Rectal smooth muscle tissue (tissue), 1 donor: ENCODE measurements around the gene RNPS1.
"Not testable (repeated sequence)": the region's sequence is repeated elsewhere in the genome, so short reads cannot be mapped to it uniquely, and the experiment has no call there.

Experiments used
- H3K27ac ChIP-seq: one replicate; pipeline ENCODE4 v1.7.0; 2013; ENCODE audit warnings: low read depth, low read length, inconsistent platforms
- H3K27me3 ChIP-seq: one replicate; pipeline ENCODE4 v1.7.0; 2013; ENCODE audit warnings: low read length; ENCODE audit not compliant: control insufficient read depth, insufficient read depth
- H3K36me3 ChIP-seq: one replicate; pipeline ENCODE4 v1.7.0; 2013; ENCODE audit warnings: low read length; ENCODE audit not compliant: control insufficient read depth, insufficient read depth
- H3K4me1 ChIP-seq: one replicate; pipeline ENCODE4 v1.7.0; 2013; ENCODE audit warnings: low read length; ENCODE audit not compliant: control insufficient read depth, insufficient read depth
- H3K4me3 ChIP-seq: one replicate; pipeline ENCODE4 v1.7.0; 2013; ENCODE audit warnings: low read length
- H3K9ac ChIP-seq: one replicate; pipeline ENCODE4 v1.7.0; 2013; ENCODE audit warnings: low read length

The RNPS1 gene

GRCh38 chr16:2263026-2263425 is 4.9 kb downstream of the RNPS1 start:
- H3K9ac ChIP-seq, H3K27ac ChIP-seq, H3K4me1 ChIP-seq, H3K27me3 ChIP-seq, H3K4me3 ChIP-seq: not testable (repeated sequence)
- peaks cover 18% of the 10 kb centered on the region for H3K36me3 ChIP-seq

GRCh38 chr16:2260250-2260649 is 7.7 kb downstream of the RNPS1 start:
- Histone ChIP-seq H3K36me3 (peaks cover 34% of the 10 kb centered on the region), H3K4me1 (no peaks in the 10 kb centered on the region), H3K9ac (no peak overlapping the region), H3K27ac (no peak overlapping the region), H3K4me3 (no peak overlapping the region), H3K27me3 (no peaks in the 10 kb centered on the region)

GRCh38 chr16:2258530-2258929 is 9.4 kb downstream of the RNPS1 start:
- not testable (repeated sequence) for H3K9ac ChIP-seq, H3K4me1 ChIP-seq, H3K4me3 ChIP-seq, H3K27me3 ChIP-seq, H3K27ac ChIP-seq
- peaks cover 36% of the 10 kb centered on the region for H3K36me3 ChIP-seq

GRCh38 chr16:2257726-2258125 is 10.2 kb downstream of the RNPS1 start:
- Histone ChIP-seq H3K36me3 (peaks cover 32% of the 10 kb centered on the region), H3K27me3 (no peaks in the 10 kb centered on the region), H3K4me3 (no peak overlapping the region), H3K27ac (no peak overlapping the region), H3K4me1 (no peaks in the 10 kb centered on the region), H3K9ac (no peak overlapping the region)

- H3K27me3 ChIP-seq: no peaks in the 10 kb centered on the region
- H3K27ac ChIP-seq: no peak overlapping the region
- H3K4me3 ChIP-seq: no peak overlapping the region
- H3K36me3 ChIP-seq: peaks cover 29% of the 10 kb centered on the region
- peaks cover 6% of the 10 kb centered on the region for H3K4me1 ChIP-seq
- no peak overlapping the region for H3K9ac ChIP-seq
These were observed 11.3 kb downstream of the RNPS1 start for GRCh38 chr16:2256531-2257140.

GRCh38 chr16:2253293-2253692 is 14.6 kb downstream of the RNPS1 start:
- H3K27ac ChIP-seq: no peak overlapping the region
- H3K9ac ChIP-seq: no peak overlapping the region
- no peak overlapping the region for H3K4me3 ChIP-seq
- no peaks in the 10 kb centered on the region for H3K27me3 ChIP-seq
- peaks cover 23% of the 10 kb centered on the region for H3K36me3 ChIP-seq
- peaks cover 10% of the 10 kb centered on the region for H3K4me1 ChIP-seq

- Histone ChIP-seq H3K36me3 (peaks cover 21% of the 10 kb centered on the region), H3K4me1 (peaks cover 10% of the 10 kb centered on the region), H3K4me3 (no peak overlapping the region), H3K27me3 (no peaks in the 10 kb centered on the region), H3K9ac (no peak overlapping the region), H3K27ac (no peak overlapping the region)
These were observed 15.1 kb downstream of the RNPS1 start for GRCh38 chr16:2252806-2253148.

GRCh38 chr16:2251296-2252111 is 16.4 kb downstream of the RNPS1 start, which contains the start of gene ECI1:
Gene ECI1 (minus strand): TSS chr16:2251587. CDS start chr16:2251566, 21 bp downstream.
- Histone ChIP-seq H3K27ac (peak within 1 kb of the TSS; percentile 88), H3K36me3 (peaks cover 15% of the 10 kb centered on the region), H3K9ac (peak within 1 kb of the TSS; percentile 73), H3K4me1 (peaks cover 10% of the 10 kb centered on the region), H3K27me3 (no peaks in the 10 kb centered on the region), H3K4me3 (peak within 1 kb of the TSS; percentile 78)

GRCh38 chr16:2250652-2251295 is 17.2 kb downstream of the RNPS1 start:
- peaks cover 17% of the 10 kb centered on the region for H3K36me3 ChIP-seq
- H3K9ac ChIP-seq: peak overlapping the region; percentile 21

GRCh38 chr16:2246301-2246885 is 21.5 kb downstream of the RNPS1 start:
- Histone ChIP-seq H3K9ac (no peak overlapping the region), H3K27ac (no peak overlapping the region), H3K36me3 (peaks cover 37% of the 10 kb centered on the region), H3K4me3 (no peak overlapping the region), H3K27me3 (no peaks in the 10 kb centered on the region), H3K4me1 (peaks cover 4% of the 10 kb centered on the region)

More at GRCh38 chr16:2250652-2251295, 17.2 kb downstream of the RNPS1 start:
- peak overlapping the region; percentile 78 for H3K4me3 ChIP-seq
- H3K27me3 ChIP-seq: no peaks in the 10 kb centered on the region
- H3K4me1 ChIP-seq: peaks cover 10% of the 10 kb centered on the region
- peak overlapping the region; percentile 88 for H3K27ac ChIP-seq

- H3K27me3 ChIP-seq: no peaks in the 10 kb centered on the region
- H3K4me3 ChIP-seq: no peak overlapping the region
- H3K9ac ChIP-seq: no peak overlapping the region
- H3K4me1 ChIP-seq: no peaks in the 10 kb centered on the region
- H3K36me3 ChIP-seq: peaks cover 37% of the 10 kb centered on the region
- H3K27ac ChIP-seq: no peak overlapping the region
These were observed 22.8 kb downstream of the RNPS1 start for GRCh38 chr16:2244926-2245795.
